Activated CD4-positive, alpha-beta T cell treated with anti-CD3 and anti-CD28 coated beads, Interleukin-2, amount 50 U/mL, for 16 hours (primary cell): Measurements from ENCODE around the gene RILPL1.
"Not testable (repeated sequence)": the region's sequence is repeated elsewhere in the genome, so short reads cannot be mapped to it uniquely, and the experiment has no call there.

Source experiments
- DNase-seq: peaks from one replicate; pipeline ENCODE4 v3.0.0-alpha.2; 2020

The RILPL1 gene

DNA sequence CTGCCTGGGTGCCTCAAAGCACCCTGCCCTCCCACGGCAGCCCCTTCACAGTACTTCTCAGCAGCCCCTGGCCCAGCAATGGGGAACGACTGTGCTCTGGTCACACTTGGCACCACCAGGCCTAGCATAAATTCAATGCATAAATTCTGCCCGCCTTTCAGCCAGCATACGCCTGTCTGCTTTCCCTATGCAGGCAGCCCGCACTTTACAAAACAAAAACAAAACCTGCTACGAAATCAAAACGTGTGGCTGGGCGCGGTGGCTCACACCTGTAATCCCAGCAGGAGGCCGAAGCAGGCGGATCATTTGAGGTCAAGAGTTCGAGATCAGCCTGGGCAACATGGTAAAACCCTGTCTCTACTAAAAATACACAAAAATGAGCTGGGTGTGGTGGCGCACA, 42.0 kb downstream of the RILPL1 start:
- DNase-seq, result no peak

DNA sequence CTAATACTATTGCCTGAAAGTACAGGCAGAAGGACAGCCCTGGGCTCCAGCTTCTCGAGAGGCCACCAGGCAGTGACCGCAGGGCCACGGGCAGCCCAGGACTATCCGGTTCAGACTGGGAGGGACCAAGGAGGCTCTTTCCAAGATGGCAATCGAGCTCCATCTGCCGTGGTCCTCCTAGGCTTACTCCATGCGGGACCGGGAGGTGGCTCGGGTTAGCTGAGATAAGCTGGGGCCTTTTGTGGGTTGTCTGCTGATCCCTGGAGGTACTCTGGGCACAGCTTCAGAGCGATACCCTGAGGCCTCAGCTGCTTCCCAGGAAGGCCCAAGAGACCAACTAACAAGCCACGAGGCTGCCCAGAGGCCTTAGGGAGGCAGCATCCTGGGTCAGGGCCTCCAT, 42.5 kb downstream of the RILPL1 start:
- no peak for DNase-seq

DNA sequence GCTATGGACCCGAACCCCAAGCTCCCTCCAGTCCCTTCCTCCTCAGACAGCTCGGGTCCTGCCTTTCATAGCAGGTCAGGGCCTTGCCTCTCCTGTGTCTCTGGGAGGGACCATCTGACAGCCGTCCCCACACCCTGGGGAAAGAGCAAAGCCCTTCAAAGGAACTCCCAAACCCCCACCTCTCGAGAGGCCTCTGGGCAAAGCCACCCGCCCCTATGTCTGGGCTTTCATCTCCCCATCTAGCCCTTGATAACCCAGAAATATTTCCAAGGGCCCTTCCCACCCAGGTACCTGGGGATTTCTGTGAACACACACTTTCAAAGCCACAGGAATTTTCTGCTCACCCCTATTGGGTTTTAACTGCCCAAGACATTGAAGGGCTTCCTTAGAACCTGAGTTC, 43.4 kb downstream of the RILPL1 start:
- DNase-seq, result no peak

DNA sequence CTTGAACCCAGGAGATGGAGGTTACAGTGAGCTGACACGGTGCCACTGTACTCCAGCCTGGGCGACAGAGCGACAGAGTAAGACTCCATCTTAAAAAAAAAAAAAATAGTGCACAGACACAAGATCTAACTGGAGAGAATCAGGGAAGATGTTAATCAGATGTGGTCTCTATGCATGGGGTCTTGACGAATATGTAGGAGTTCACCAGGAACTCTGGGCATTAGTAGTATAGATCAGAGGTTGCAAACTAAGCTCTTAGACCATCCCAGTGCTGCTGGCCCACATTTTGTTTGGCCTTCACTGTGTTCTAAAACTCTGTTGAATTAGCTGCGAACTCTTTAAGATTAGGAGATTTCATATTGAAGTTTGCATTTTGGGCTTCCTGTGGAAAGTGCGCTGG, 43.9 kb downstream of the RILPL1 start:
- no peak for DNase-seq

DNA sequence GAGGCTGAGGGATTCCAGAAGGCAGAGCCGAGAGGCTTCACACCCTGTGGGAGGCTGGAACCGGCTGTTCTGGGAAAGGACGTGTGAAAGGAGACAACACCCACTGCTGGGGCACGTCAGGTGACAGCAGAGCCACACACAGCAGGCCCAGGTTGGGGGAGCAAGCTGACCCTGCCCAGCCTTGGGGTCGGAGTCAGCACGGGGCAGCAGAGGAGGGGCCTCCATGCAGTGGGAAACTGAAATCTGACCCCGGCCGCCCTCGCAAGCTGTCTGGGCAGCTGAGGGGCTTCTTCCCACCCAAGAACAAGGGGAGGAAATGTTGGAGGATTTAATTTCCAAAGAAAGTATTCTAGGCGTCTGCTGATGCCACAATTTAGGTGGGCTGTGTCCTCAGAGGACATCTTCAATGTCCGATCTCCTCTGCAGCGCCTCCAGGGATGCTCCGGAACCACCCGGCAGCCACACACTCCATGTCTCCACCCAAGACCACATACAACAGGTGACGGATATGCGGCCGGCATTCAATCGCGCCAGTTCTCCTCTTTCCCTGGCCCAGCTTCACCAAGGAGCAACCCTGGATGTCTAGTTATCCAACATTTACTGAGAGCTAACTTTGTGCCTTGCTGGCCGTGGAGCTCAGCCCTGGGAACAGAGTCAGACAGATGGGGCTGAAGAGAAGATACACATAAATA, 44.8 kb downstream of the RILPL1 start:
- no peak for DNase-seq

DNA sequence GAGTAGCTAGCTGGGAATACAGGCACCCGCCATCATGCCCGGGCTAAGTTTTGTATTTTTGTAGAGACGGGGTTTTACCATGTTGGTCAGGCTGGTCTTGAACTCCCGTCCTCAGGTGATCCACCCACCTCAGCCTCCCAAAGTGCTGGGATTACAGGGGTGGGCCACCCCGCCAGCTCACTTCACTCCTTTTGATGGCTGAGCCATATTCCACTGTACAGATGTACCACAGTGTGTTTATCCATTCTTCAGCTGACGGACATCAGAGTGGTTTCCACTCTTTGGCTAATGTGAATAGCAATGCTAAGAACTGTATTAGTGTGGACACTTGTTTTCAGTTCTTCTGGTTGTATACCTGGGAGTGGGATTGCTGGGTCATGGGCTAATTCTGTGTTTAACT, 46.1 kb downstream of the RILPL1 start:
- no peak for DNase-seq

DNA sequence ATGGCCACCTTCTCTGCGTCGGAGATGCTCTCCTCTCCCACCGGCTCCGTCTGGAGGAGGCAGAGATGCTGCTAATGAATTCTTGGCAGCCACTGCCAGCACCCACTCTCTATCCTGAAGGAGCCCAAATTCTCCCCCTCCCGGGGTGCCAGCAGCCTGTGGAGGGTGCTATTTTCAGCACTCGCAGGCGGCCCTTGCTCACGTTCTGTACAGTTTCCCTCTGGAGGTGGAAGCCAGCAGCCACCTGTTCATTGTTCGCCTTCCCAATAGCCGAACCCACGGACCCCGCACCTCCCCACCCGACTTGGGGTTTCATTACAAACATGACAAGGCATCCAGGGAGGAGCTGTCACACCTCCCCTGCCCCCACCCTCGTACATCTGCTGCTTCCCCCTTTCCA, 47.8 kb downstream of the RILPL1 start:
- no peak for DNase-seq

DNA sequence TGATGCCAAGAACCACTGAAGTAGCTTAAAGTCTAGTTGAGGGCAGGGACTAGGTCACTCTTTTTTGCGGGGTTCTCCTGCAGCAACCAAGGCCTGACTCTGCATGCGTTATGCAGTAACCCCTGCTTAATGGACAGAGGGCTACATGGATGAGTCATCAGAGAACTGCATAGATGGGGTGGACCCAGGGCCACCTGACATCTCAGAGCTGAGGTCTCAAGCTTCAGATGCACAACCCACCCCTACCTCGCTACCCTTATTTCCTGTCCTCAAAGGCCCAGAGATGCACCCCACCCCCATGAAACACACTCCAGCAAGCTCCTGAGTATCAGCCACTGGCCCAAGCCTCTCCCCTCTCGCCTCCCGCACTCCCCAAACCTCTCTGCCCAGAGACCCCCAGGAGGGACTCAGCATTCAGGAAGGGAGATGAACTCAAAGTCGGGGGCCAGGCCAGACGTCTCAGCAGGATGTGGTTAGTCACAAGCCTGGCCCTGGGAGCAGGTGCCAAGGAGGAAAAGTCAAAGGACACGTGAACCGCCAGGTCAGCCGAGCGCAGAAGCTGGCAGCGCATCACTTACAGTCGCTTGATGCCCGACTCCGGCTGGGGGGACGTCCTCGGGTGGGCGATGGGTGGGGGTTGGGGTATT, 49.8 kb downstream of the RILPL1 start:
- no peak for DNase-seq

DNA sequence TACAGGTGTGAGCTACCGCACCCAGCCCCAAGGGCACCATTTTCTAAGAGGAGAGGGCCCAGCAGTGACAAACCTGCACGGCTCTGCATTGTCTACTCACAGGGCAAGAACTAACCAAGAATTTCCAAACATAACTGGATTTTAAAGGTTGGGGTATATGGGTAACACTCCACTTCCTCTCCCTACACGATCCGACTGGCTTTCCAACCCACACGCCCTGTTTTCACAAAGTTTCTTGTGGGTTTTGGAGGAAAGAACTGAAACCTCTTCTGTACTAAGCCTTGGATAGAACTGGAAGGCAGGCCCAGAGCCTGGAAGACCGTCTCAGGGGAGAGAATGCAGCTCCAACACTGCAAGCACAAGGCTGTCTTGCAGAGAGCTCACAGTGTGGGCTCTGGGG, 50.6 kb downstream of the RILPL1 start:
- no peak for DNase-seq

DNA sequence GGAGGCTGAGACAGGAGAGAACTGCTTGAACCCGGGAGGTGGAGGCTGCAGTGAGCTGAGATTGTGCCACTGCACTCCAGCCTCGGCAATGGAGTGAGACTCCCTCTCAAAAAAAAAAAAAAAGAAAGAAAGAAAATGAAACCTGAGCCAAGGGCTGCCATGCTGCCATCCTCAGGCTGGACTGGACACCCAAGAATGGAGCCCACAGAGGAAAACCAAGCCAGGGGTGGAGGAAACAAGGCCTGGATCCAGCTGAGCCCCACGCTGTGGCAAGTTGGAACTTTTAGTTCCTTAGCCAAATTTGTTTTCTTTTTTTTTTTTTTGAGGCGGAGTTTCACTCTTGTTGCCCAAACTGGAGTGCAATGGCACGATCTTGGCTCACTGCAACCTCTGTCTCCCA, 52.3 kb downstream of the RILPL1 start:
- DNase-seq, result not testable (repeated sequence)

DNA sequence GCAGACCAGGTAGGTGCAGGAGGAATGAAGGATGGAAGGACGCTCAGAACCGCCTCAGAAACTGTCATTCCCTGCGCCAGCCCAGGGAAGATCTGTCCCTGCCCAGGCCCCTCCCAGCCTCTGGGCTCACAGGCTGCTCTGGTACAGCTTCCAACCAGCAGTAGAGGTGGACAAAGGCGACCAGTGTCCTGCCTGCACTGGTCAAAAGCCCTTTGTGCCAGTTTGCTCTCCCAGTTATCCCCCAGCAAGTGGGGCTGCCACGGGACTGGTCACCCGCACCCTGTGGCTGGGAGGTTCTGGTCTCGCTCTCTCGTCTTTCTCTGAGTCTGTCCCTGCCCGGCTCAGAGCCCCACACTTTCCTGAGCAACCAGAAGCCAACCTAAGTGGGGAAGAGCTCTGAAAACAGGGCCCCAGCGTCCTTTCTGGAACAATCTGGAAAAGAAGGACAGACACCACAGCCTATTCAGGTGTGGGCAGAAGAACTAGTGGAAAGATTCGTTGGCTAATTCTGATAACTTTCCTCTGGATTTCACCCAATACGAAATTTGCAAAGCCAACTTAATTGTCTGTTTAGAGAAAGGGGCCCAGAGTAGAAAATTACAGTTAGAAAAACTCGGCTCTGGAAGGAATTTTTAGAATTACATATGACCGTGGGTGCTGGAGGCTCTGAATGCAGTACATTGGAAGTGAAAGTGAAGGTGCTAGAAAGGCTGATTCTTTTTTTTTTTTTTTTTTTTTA, 53.9 kb downstream of the RILPL1 start:
- no peak for DNase-seq

DNA sequence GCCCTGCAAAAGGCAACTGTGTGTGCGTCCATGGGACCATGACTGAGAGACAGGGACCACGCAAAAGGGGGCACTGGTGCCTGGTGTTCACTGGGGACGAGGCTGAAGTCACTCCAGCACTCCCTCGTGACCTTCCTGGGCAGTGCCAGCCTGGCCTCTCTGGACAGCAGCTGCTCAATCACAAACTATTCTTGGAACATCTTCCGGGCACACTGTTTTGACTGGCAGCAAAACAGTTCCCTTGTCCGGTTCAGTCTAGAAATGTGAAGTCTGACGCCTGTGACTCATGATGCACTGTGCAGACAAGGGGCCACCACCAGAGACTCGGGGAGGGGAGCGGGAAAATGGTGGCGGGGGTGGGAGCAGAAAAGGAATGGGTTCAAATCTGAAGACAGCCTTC, 54.8 kb downstream of the RILPL1 start:
- DNase-seq, result no peak

DNA sequence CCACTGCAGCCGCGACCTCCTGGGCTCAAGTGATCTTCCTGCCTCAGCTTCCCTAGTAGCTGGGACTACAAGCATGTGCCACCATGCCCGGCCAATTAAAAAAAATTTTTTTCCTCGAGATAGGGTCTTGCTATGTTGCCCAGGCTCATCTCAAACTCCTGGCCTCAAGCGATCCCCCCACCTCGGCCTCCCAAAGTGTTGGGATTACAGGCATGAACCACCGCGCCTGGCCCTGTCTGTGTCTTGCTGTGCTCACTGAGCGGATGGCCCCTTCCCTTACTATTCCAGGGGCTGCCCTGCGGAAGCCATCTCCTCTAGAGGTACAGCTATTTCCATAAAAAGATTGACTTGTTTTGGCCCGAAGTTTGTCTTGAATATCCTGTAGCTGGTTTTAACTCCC, 55.5 kb downstream of the RILPL1 start:
- no peak for DNase-seq

DNA sequence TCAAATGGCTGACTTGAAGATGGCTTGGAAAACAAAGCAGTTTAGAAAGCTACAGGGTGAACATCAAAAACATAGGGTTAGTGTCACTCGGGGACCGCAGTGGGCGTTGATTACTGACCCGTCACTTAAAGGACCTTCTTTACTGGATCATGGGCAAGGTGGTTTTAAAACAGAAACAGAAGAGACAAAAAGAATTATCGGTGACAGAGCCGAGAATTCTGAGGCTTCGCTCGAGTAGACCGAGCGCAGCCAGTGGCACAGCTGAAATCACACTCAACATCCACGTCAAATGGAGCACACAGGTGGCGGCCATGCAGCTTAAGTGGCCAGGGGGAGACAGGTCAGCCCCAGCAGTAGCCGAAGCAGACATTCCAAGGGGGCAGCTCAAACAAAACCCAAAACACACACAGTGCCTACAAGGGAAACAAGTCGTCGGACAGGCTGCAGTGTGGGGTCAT, 58.2 kb downstream of the RILPL1 start:
- no peak for DNase-seq

DNA sequence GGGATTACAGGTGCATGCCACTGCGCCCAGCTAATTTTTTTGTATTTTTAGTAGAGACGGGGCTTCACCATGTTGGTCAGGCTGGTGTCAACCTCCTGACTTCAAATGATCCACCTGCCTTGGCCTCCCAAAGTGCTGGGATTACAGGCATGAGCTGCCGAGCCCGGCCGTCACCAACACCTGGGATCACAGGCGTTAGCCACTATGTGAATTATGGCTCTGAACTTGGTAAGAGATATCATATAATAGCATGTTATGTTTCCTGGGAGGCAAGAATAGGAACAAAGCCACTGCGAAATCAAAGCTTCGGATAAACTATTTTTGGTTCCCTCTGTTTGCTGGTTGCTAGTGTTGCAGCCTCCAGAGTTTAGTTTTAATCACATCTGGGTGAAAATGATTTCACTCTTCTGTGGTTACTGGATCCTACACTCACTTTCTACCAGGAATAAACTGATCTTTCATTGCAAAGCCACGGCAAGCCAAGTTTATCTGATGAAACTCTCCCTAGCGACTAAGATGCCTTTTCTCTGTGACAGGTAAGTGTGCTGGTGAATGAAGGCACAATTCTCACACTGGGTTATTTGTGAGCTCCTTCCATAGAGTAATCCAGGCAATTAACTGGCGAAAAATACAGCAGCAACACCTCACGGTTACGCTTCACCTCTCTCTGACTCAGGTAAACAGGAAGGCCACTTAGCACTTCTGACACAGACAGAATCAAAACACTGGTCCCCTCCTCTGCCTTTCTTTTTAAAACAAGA, 58.9 kb downstream of the RILPL1 start:
- no peak for DNase-seq

DNA sequence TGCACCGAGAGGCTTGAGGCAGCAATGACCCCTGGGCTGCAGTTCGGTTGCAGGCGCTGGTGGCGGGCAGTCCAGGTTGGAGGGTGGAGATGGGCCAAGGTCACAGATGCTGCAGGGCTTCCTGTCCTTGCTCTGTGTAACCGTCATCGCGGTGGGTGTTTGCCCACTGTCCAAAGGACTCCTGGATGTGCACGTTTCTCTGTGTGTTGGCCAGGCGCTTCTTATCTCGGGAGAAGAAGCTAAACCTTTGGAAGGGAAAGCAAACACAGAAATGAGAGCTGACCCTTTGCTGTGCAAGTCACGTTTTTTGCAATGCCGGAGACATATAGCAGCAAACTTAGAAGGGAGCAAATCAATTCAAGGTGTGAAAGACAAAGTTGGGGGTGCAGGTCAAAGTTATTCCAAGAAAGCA, 61.1 kb downstream of the RILPL1 start:
- DNase-seq, result no peak

DNA sequence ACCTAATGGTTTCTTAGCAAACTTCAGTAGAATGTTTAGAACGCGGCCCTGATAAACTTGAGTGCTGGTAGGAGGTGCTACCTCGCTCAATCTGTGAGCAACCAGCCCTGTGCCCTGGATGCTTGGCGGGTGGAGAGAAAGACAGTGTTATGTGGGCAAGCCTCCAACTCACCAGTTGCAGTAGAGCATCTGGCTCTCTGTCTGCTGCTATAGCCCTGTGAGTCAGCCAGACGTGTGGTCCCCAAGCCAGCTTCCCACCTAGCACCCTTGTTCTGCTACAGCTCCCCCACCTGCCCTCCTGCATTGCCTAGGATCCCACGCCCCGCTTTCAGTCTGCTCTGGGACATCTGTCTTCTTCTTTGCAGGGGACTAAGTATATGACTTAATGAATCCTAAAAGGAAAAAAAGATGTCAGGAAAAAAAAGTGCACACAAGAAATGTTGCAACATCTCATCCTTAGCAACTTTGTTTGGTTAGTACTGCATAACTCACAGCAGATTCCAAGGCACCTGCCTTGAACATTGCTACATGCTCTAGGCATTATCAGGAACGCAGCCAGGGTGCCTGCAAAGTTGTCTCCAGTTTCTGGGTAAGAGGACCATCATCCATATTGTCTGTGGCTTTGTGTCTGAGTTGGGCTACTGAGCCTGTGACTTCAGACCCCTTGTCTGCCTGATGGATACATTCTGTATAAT, 62.0 kb downstream of the RILPL1 start:
- no peak for DNase-seq

DNA sequence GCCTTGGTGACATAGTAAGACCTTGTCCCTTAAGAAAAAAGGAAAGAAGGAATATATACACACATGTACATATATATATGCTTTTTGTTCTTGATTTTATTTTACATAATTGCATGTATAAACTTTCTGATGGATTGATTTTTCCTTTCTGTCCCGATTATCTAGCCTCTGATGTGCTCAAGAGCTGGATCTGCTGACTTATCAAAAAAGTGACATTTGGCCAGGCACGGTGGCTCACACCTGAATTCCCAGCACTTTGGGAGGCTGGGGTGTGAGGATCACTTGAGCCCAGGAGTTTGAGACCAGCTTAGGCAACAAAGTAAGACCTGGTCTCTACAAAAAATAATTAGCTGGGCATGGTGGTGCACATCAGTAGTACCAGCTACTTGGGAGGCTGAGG, 63.5 kb downstream of the RILPL1 start:
- DNase-seq, result no peak

DNA sequence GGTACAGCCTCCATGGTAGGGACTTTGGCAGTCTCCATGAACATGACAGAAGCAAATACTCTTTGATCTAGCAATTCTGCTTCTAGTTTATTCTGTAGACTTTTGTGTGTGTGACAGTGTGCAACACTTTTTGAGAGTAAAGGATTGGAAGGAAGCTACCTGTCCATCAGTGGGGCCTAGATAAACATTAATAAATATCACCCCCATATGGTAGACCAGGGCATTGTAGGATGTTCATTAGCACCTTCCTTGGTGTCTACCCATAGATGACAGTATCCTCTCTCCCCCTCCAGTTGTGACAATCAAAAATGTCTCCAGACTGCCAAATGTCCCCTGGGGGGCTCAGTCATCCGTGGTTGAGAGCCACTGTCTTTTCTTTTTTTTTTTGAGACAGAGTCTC, 64.7 kb downstream of the RILPL1 start:
- peak; percentile 23 for DNase-seq

DNA sequence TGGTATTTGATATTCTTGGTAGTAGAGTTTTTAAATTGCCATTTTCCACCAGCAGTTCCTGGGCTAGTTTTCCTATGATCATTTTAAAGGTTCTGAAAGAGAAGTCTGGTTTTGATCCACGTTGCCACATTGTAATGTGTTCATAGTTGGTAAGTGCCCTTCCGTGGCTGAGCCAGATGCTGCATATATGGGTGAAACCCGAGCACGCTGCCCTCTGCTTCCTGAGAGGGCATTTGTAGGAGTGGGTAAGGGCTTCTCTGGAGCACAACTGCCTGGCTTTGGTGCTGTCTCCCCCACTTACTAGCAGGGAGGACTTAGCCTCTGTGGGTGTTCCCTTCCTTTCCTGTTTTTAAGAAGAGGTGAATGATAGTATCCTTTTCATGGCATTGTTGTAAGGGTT, 68.4 kb downstream of the RILPL1 start:
- no peak for DNase-seq

DNA sequence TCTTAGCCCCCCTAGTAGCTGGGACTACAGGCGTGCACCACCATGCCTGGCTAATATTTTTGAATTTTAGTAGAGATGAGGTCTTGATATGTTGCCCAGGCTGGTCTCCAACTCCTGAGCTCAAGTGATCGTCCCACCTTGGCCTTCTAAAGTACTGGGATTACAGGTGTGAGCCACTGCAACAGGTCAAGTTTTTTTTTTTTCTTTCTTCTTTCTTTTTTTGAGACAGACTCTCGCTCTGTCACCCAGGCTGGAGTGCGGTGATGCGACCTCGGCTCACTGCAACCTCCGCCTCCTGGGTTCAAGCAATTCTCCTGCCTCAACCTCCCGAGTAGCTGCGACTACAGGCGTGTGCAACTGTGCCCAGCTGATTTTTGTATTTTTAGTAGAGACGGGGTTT, 70.3 kb downstream of the RILPL1 start:
- not testable (repeated sequence) for DNase-seq

DNA sequence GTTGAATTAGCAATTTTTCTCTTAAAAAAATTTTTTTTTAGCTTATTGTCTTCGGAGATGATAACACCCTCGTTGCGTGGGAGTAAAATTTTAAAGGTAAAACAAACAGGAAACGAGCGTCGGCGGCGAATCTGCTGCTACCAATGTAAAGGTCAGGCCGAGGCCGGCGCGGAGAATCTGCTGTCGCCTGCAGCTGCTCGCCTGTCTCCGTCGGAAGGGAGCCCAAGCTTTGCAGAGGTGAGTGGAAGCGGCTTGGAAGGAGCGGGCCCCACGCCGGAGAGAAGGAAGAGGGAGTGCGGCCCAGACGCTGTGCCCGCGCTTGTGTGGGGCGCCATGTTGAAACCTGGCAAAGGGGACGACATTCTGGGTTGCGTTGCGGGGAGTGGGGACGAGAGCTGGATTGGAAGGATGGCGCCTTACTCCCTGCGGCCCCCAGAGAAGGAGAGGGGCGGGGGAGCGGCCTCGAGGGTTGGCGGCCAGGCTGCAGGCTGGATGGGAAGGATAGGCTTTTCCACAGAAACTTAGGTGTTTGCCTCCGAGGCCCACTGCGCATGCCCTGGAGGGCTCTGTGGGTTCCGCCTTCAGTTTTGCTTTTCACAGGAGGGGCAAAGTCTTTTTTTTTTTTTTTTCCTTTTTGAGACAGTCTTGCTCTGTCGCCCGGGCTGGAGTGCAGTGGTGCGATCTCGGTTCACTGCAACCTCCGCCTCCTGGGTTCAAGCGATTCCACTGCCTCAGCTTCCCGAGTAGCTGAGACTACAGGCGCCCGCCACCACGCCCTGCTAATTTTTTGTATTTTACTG, 75.3 kb downstream of the RILPL1 start, which contains the start of gene SNRNP35:
Gene SNRNP35 (plus strand): TSS at position 160 of the 800 bp plus-strand sequence. CDS start 7,402 bp downstream, outside the sequence.
- DNase-seq, result peak; percentile 85
